HG03457 (cell line): Measurements from ENCODE around the gene TAF1C.

Source experiments
- ATAC-seq: cut with Tn5 transposase; IDR thresholded peaks from one replicate; pipeline ENCODE4 v1.9.1; 2021; ENCODE audit warnings: moderate number of reproducible peaks; ENCODE audit not compliant: unreplicated experiment

TAF1C gene

DNA sequence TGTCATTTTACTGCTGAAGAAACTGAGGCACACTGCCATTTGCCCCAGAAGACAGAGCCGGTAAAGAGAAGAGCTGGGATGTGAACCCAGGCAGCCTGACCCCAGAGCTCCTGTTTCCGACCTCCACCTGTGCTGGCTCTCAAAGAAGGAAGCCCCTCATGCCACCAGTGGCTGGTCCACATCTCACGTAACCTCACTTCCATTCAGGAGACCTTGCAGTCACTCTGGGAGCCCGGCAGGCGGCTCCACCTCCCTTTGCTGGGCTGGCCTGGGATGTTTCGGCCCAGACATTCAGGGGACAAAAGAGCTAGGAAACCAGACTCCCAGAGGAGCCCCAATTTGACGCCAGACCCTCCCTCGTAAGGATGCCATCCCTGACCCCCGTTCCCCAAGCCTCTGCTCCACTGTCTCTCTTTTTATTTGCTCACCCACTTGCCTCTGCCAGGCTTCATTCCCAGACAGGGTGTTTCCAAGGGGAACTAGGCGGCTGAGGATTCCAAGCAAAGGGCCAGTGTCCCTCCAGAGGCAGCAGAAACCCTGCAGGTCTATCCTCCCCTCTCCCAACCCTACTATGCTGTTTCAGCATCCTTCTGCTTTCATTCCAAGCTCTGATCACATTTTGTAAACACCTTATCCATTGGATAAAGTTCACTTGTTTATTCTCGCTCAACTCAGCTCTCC is 2.8 kb downstream of the TAF1C start:
- ATAC-seq, result no peak

DNA sequence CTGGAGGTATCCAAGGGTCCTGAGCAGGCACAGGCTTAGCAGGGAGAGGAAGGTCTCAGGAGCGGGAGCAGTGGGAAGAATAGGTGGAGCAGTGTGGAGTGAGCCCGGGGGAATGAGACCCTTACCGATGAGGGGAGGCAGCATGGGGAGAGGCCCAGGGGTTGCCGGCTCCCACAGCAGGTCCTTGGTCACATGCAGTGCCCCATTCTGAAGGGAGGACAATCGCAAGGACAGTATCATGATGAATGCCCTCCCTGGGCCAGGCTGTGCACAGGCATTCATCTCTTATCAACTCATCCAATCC is 3.3 kb downstream of the TAF1C start:
- no peak for ATAC-seq

DNA sequence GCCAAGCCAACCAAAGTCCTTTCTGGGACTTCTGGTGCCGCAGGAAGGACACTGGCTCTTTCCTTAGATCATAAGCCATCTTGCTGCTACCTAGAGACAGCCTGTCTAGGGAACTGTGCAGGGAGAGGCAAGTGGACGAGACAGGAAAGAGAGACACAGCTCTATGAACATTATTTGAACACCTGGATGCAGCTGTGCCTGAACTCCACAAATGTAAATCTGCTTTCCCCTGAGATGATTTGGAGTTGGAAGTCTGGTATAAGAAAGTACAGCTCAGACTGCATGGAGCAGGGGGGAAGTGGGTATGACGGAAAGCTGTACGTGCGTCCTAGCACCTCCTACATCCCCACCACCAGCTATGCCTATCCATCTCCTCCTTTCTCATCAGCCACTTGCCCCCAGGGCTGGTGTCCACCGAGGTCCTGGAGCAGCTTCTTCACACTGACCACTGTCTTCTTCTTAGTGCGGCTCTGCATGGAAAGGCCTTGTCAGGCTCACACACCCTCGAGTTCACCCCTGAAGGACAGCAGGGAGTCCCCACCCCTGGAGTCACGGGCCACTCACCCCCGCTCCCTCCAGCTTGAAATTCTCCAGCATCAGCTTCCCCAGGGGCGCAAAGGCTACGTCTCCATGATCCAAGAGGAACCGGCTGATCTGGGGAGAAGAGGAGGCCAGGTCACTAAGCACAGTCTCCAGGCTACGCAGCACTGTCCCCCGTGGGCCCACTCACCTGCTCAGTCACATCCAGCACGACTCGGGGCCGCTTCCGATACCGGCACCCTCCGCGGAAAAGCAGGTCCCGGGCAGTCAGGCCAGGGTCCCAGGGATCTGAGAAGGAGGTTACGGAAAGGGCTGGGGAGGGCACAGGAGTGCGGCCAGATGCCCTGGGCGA is 3.9 kb downstream of the TAF1C start:
- ATAC-seq, result no peak

DNA sequence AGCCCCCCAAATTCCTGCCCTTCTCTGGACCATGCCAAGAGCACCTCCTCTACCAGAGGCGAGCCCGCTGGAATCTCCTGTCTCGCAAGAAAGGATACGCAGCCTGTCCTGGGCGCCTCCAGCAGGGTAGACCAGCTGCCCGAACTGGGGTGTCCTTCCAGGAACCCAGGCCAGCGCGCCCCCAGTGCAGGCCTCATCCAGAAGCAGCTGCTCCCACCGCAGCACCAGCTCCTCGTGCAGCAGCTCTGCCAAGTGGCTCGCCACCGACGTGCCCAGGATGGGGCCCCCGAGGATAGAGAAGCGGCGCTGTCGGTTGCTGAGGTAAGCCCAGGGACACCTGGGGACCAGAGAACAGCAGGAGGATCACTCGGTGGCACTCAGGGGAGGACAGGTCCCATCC is 4.8 kb downstream of the TAF1C start:
- ATAC-seq, result no peak

DNA sequence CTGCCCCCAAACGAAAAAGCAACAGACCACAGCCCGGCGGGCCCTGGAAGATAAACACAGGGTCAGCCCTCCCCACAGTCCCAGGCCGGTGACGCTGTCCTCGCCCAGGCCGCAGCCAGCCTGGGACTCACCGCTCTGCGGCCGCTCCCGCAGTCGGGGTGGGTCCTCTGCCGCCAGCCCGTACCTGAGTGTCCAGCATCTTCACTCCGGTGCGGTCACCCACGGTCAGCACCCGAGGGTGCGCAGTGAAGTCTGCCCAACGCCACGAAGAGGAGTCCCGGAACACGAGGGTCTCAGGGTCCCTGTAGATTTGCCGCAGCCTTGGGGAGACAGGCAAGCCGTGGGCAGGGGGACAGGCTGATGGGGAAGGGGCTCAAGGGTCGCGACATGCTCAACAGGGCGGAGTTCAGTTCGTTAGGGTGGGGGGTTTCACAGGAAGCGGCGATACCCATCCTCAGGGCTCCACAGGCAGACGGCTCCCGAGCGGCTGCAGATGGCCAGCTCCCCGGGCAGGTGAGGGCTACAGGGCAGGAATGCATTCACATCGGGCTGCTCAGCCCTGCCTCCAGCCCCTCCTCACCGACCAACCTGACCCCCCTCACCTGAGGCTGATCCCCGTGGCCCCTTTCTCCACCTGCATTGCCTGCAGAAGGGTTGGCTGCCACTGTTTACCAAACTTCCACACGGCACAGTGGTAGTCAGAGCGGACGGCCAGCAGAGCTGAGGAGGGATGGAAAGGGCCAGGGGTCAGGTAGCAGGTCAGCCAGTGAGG is 5.5 kb downstream of the TAF1C start:
- no peak for ATAC-seq

DNA sequence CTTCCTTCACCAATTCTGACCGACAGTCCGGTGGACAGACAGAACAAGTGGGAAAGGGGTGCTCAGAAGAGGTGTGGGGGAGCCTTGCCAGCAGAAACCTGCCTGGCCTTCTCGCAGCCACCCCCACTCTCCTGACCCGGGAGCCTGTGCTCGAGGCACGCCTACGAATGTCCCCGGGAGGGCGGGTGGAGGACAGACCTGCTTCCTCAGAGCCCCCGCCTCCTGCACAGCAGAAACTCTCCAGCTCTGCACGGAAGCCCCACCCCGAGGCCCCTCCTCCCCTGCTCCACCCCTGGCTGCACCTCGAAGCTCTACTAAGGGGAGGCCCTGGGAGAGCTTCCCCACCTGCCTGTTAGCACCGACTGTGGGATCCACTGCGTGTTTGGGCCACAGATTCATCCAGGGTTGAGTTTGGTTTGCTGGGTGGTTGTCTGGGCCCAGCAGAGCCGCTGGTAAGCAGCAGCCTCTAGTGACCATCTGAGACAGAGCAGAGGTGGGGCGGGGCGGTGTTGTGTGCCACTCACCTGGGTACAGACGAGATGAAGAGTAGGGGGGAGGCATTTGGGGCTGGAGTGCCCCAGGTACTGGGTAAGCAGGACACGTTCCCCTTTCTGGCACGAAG is 6.2 kb downstream of the TAF1C start:
- ATAC-seq, result no peak

DNA sequence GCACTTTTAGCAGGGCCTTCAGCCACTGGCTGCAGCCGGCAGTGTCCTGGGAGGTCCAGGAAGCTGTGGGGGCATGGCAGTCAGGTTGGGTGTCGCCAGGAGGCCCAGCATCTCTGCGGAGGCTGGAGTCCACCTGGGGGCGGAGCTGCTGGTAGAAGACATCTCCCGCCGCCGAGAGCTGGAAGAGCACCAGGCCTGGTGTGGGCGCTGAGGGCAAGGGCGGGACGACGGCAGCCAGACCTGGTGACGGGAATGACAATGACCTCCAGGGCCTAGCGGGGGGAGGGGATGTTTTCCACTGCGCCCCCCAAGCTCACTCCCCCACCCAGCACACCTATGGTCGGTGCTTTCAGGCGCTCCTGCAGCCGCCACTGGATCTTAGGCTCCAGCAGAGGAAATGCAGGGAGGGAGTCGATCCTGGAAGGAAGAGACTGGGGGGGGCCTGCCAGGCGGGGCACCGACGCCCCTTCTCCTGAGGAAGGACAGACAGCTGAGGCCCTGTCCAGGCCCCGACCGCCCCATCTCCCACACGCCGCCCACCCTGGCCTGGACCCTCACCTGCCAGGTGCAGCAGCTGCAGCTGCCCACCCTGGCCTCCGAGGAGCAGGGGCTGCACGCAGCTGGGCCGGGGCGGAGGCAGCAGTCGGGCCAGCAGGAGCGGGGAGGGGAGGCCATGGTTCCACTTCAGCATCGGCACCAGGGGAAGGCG is 7.1 kb downstream of the TAF1C start:
- ATAC-seq, result no peak

DNA sequence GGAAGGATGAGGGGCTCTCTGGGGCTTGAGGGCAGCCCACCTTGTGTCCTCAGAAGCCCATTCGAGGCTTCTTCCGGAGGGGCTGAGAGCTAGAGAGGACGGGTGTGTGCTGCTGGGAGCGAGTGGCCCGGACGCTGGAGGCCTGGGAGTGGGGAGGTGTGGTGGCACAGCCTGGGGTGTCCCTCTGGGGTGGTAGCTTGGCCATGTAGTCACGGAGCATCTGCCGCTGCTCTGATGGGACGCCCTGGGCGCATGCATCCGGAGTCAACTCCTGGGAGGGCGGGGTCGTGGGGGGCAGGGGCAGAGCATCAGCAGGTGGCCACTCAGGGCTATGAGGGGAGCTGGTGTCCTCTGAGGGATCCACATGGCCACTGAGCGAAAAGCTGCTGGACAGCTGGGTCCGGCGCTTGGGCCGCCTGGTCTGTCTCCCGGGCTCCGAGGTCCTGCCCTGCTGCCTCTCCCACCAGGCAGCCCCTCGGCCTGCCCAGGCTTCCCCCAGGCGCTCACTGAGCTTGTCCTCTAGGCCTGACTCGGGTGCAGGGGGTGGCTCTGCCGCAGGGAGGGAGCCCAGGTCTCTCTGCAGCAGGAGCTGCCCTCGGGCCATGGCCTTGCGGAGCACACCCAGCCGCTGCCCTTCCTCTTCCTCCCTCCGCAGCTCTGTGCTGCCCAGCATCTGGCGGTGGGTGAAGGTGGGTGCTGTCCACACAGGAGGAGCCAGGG is 7.8 kb downstream of the TAF1C start:
- no peak for ATAC-seq

DNA sequence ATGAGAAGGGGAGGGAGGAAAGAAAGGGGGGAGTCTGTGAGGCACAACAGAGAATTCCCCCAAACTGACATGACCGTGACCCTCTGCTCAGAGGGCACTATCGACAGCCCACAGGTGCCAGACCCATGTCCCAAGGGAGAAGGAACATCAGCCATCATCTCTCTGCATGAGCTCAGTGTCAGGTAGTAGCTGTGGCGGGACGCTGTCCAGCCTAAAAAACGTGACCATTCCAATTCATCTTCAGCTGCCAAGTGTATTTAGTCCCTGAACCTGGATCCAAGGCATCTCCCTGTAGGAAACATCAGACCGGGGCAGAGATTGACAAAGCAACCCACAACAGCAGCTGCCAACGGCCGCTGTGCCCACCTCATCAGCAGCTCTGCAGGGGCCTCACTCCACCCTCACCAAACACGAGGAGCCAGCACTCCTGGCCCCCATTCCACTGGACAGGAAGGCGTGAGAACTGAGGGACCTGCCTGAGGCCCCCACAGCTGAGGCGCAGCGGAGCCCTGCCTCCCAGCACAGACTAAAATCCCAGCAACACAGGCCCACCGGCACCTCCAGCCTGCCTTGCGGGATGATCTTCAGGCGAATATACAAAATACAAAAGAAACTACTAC is 8.6 kb downstream of the TAF1C start:
- ATAC-seq, result no peak

DNA sequence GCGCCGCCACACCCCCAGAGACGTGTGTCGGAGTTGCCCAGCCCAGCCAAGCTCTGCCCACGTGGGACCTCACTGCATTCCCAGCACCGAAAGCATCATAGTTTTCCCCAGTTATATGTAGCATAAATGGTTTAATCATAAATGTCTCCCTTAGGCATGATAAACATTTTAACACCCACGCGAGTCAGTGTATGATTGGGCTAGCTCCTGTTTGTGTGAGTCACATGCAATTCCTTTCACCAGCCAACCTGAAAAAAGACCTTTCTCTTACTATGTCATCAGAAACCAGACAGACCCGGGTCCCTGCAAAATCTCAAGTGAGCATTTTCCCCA is 9.2 kb downstream of the TAF1C start:
- no peak for ATAC-seq

DNA sequence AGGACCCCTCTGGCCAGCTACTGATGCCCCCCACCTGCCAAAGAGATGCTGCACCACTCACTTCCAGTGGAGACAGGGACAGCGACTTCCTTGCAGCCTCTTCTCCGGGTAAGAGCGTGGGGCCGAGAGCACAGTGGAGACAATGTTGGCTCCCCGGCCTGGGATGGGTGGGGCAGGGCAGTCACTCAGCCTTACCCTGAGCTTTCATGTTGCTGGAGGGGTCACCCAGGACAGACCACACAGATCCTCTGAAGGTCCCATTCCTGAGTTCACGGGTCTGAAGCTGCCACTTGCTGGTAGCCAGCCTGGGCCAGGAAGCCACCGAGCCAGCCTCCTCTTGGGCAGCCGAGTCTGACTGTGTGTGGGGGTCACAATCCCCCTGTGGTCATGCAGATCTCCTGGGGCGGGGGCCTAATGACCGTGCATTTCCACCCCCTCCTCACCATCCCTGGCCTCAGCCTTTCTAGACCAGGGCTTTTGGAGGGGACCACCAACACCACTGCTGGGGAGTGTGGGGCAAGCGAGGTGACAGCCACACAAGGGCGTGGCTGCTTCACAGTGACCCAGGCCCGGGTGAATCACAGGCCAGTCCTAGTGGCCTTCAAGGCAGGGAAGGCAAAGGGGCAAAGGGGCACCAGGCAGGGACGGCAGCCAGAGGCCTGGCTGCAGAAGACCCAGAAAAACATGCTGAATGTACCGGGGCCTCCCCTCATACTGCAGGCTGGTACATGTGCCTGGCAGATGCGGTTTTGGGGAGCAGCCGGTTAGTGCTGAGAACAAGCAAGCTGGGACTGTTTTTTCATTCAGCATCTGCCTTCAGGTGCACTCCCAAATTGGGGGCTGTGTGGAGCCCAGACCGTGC is 10.4 kb downstream of the TAF1C start:
- ATAC-seq, result no peak

DNA sequence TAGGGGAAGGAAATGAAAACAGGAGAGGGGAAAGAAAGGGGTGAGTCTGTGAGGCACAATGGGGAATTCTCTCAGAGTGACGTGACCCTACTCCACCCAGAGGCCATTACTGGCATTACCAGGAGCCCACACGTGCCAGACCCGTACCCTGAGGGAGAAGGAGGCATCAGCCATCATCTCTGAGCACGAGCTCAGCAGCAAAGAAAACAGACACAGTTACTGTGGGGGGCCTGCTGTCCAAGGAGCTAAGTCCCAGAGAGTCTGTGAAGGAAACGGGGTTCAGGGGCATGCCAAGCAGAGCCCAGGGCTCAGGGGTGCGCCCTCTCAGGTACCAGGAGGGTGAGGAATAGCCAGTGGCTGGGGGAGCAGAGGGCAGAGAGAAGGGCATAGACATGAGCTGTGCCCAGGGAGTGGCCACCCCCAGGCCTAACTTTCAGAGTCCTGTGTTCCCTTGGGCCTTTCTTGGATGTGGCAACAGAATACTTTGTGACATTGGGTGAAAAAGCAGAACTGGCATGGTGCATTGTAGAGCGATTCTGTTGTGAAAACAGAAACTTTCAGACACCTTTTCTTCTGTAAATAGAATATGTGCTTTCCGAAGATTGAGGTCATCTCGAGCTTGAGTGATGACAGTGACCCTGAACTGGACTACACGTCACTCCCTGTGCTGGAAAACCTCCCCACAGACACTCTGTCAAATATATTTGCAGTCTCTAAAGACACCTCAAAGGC is 11.3 kb downstream of the TAF1C start:
- peak; percentile 74 for ATAC-seq

DNA sequence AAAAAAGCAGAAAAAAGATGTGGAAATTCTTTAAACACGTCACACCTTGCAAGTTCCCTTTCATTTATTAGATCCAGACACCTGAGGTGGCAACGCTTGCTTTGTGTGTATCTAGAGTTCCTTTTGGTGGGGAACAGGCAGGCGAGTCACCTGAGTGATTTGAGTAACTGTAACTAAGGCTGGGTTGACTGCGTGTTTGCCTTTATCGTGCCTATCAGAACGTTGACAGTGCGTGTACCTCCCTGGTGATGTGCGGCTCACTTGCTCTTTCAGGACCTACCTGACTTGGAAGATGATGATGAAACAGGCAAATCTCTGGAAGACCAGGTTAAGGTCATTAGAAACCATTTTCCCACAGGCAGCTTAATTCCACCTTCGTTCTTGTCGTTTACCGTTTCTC is 12.5 kb downstream of the TAF1C start:
- no peak for ATAC-seq

DNA sequence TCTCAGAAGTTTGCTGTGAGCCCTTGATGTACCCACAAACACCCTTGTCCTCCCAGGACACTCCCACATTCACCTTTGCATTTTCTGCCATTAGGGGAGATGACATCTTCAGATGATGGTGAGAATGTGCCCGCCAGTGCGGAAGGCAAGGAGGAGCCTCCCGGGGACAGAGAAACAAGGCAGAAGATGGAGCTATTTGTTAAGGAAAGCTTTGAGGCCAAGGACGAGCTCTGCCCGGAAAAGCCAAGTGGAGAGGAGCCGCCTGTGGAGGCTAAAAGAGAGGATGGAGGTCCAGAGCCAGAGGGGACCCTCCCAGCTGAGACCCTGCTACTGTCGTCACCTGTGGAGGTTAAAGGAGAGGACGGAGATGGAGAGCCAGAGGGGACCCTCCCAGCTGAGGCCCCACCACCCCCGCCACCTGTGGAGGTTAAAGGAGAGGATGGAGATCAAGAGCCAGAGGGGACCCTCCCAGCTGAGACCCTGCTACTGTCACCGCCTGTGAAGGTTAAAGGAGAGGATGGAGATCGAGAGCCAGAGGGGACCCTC is 17.0 kb downstream of the TAF1C start:
- ATAC-seq, result no peak

DNA sequence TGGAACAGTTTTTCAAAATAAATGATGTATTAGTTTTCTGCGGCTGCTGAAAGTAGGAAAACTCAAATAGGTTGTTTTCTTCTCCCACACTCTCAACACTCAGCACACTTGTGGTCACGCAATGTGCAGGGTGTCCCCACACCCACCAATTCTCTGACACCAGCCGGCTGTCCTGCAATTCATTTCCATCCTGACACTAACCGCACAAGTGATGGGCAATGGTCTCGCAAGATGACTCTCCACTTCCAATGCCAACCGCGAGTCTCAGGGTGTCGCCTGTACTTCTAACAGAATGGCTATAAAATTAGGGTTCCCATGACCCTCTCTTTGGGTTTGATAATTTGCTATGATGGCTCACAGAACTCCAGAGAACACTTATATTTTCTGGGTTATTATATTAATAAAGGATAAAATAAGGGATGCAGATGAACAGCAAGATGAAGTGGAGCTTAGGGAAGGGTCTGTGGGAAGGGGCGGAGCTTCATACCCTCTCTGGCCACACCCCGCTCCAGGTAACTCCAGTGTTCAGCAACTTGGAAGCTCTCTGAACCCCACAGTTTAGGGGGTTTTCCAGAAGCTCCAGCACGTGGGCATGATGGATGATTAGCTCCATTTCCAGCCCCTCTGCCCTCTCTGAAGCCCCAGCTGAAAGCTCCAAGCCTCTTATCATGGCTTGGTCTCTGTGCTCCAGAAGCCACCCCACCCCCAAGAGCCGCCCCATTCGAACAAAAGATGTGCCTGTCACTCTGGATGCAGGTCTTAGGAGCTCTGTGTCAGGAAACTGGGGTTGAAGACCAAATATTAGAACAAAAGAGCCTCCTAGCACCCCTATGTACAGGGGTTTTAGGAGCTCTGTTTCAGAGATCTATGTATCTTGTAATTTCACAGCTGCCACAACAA is 19.8 kb downstream of the TAF1C start:
- ATAC-seq, result no peak

DNA sequence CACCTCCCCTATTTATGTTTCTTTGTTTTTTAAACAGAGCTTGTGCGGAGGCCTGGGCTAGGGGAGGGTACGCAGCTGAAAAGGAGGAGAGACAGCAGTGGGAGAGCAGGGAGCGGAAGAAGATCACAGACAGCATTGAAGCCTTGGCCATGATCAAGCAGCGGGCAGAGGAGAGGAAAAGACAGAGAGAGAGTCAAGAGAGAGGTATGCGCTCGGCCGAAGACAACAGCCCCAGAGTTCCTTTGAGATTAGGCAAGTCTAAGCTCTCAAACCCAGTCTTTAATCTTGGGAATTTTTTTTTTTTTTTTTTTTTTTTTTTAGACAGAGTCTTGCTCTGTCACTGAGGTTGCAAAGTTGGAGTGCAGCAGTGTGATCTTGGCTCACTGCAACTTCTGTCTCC is 21.1 kb downstream of the TAF1C start:
- ATAC-seq, result no peak

DNA sequence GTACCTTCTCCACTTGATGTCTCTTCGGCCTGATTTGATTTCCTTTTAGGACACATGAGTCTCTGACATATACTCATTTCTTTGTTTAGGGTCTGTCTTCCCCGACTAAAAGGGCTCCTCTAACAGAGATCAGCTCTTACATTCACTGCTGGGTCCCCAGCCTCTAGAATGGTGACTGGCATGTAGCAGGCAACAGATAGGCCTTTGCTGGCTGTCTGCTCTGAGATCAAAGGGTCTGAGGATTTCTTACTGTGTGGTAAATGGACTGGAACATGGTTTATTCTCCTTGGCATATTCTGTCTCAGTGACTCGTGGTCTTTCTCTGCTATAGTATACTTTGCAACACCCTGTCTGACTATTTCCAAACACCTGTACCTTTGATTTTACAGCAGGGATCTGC is 25.1 kb downstream of the TAF1C start:
- no peak for ATAC-seq
